HFF-Myc (cell line): ENCODE data around the gene AFDN.
A peak's percentile ranks its signal among the peaks of the same experiment; 100 is the strongest.

Experiments
- DNase-seq: peaks from one replicate; pipeline ENCODE4 v3.0.0-alpha.2; 2011; ENCODE audit warnings: low read depth; ENCODE audit errors: extremely low read depth
- H3K4me3 ChIP-seq: replicated peaks from 2 replicates; pipeline ENCODE4 v1.5.1; 2011; ENCODE audit warnings: low read depth, mild to moderate bottlenecking, control low read depth, low read length
- CTCF ChIP-seq: IDR thresholded peaks from 2 replicates; pipeline ENCODE4 v1.5.1; 2012; ENCODE audit warnings: mild to moderate bottlenecking, low read depth, low read length, control low read depth; ENCODE audit errors: missing control alignments

AFDN gene

GRCh38 chr6:167898673-167899311, 72.1 kb downstream of the AFDN start:
- no peak overlapping the region for H3K4me3 ChIP-seq
- peak; percentile 50 for TF ChIP-seq CTCF
- no peak for DNase-seq

- DNase-seq: no peak
- TF ChIP-seq CTCF: no peak
- H3K4me3 ChIP-seq: no peak overlapping the region
Observed at GRCh38 chr6:167904791-167905190, 78.1 kb downstream of the AFDN start.

- no peak for DNase-seq
- H3K4me3 ChIP-seq: no peak overlapping the region
- no peak for TF ChIP-seq CTCF
Observed at GRCh38 chr6:167906899-167907298, 80.2 kb downstream of the AFDN start.

- TF ChIP-seq CTCF: peak; percentile 51
- no peak overlapping the region for H3K4me3 ChIP-seq
- DNase-seq: no peak
Observed at GRCh38 chr6:167907837-167908681, 81.3 kb downstream of the AFDN start.

- no peak overlapping the region for H3K4me3 ChIP-seq
- no peak for DNase-seq
- no peak for TF ChIP-seq CTCF
Observed at GRCh38 chr6:167910007-167910406, 83.3 kb downstream of the AFDN start.

GRCh38 chr6:167910652-167911051, 83.9 kb downstream of the AFDN start:
- TF ChIP-seq CTCF: no peak

More at GRCh38 chr6:167910652-167911051, 83.9 kb downstream of the AFDN start:
- DNase-seq: no peak
- H3K4me3 ChIP-seq: no peak overlapping the region
